HepG2 (cell line): ENCODE measurements around the gene THUMPD1. TPM values are rescaled to one million over a fixed set of nuclear protein-coding genes. Genes with fewer than 3 reads are reported as not detected.

ENCODE experiments used
- ATAC-seq: fragments of 200-7000 bp; cut with Tn5 transposase; 3 replicates; pipeline ENCODE4 v1.9.1; 2020; ENCODE audit warnings: mild to moderate bottlenecking, moderate library complexity
- BruUV-seq: library from RNA; stranded (reverse); fragments of 400-500 nt; replicated peaks from 2 replicates; lab custom pipeline; 2021; lab: Mats Ljungman, UMichigan
- CTCF ChIA-PET: fragments of 300-600 bp; formaldehyde crosslinking; extraction: SDS; loops from one replicate; lab custom pipeline; 2021; ENCODE audit warnings: low total read pairs, inconsistent platforms, low intra/inter-chr PET ratio; lab: Yijun Ruan, JAX
- POLR2A ChIA-PET: fragments of 350-600 bp; sonication (Branson Sonifier 250); formaldehyde crosslinking; loops from one replicate; lab custom pipeline; 2020; ENCODE audit warnings: antibody characterized with exemption, inconsistent platforms; lab: Yijun Ruan, JAX
- DNase-seq: peaks from one replicate; pipeline ENCODE4 v3.0.0-alpha.2; 2015; ENCODE audit warnings: low spot score
- FAIRE-seq: peaks from 3 replicates; lab custom pipeline; 2011; peaks lifted over from hg19 to GRCh38; lab: Jason Lieb, UNC
- H2AFZ ChIP-seq: one replicate; pipeline ENCODE4 v1.6.1; 2011; ENCODE audit warnings: low read length, inconsistent platforms
- H3K27ac ChIP-seq: fragments of 300-600 bp; 3 replicates; pipeline ENCODE4 v1.8.0; 2011; ENCODE audit warnings: mixed run types, mild to moderate bottlenecking, mixed read lengths, low read length, inconsistent platforms; ENCODE audit not compliant: insufficient read depth; ENCODE audit errors: extremely low read length
- H3K27me3 ChIP-seq, 2 experiments: fragments of 200-600 bp in 1 of 2; 2 replicates in 1 of 2; 3 replicates in 1 of 2; pipeline versions ENCODE4 v1.6.0 to v1.8.0; 2011; ENCODE audit warnings: low read length in 2 of 2, mild to moderate bottlenecking in 2 of 2, moderate library complexity in 2 of 2, inconsistent platforms in 1 of 2; ENCODE audit not compliant: insufficient read depth in 2 of 2, control insufficient read depth in 1 of 2
- H3K36me3 ChIP-seq, 2 experiments: fragments of 200-600 bp in 1 of 2; replicated peaks in 1 of 2; 2 replicates in 1 of 2; 3 replicates in 1 of 2; pipeline versions ENCODE4 v1.5.1 to v1.8.0; 2011; ENCODE audit warnings: low read length in 2 of 2, inconsistent platforms in 1 of 2; ENCODE audit not compliant: insufficient read depth in 2 of 2, control insufficient read depth in 1 of 2
- H3K4me1 ChIP-seq: 2 replicates; pipeline ENCODE4 v1.5.1; 2012; ENCODE audit warnings: low read length, inconsistent platforms; ENCODE audit not compliant: insufficient read depth
- H3K4me2 ChIP-seq: 2 replicates; pipeline ENCODE4 v1.6.0; 2011; ENCODE audit warnings: low read depth, low read length, inconsistent platforms
- H3K4me3 ChIP-seq, 3 experiments: fragments of 200-600 bp in 1 of 3; sonication (generic), shearing (Covaris generic) in 1 of 3; replicated peaks in 1 of 3; 2 replicates each; pipeline ENCODE4 v1.5.1; 2011 to 2016; ENCODE audit warnings: low read length in 3 of 3, inconsistent platforms in 2 of 3, low read depth in 2 of 3, mild to moderate bottlenecking in 2 of 3, control low read depth in 1 of 3, mixed read lengths in 1 of 3; ENCODE audit not compliant: insufficient read depth in 1 of 3
- H3K79me2 ChIP-seq: one replicate; pipeline ENCODE4 v1.6.1; 2011; ENCODE audit warnings: low read length, inconsistent platforms; ENCODE audit not compliant: insufficient read depth
- H3K9ac ChIP-seq: 2 replicates; pipeline ENCODE4 v1.6.0; 2011; ENCODE audit warnings: mild to moderate bottlenecking, low read depth, low read length, inconsistent platforms; ENCODE audit not compliant: insufficient read depth
- H3K9me3 ChIP-seq: 2 replicates; pipeline ENCODE4 v1.5.1; 2012; ENCODE audit warnings: mild to moderate bottlenecking, low read length
- H4K20me1 ChIP-seq: 2 replicates; pipeline ENCODE4 v1.6.0; 2011; ENCODE audit warnings: inconsistent platforms, mild to moderate bottlenecking, low read length, moderate library complexity; ENCODE audit not compliant: insufficient read depth
- AGO2 ChIP-seq: fragments of 200-400 bp; formaldehyde crosslinking; optimal IDR thresholded peaks from 2 replicates; pipeline ENCODE3; 2017; ENCODE audit warnings: mild to moderate bottlenecking, low read depth, low read length, moderate library complexity
- ARNTL ChIP-seq: sonication (generic); formaldehyde crosslinking; IDR thresholded peaks from 2 replicates; pipeline ENCODE4 v1.4.0; 2020; ENCODE audit warnings: mild to moderate bottlenecking, missing genetic modification reagents
- GMEB1 ChIP-seq: sonication (generic); formaldehyde crosslinking; IDR thresholded peaks from 2 replicates; pipeline ENCODE4 v1.5.1; 2020; ENCODE audit warnings: missing genetic modification reagents, mild to moderate bottlenecking, borderline replicate concordance
- HDAC2 ChIP-seq: sonication (generic); formaldehyde crosslinking; IDR thresholded peaks from 2 replicates; pipeline ENCODE4 v1.4.0; 2020; ENCODE audit warnings: missing genetic modification reagents
- HNRNPH1 ChIP-seq: fragments of 200-400 bp; formaldehyde crosslinking; optimal IDR thresholded peaks from 2 replicates; pipeline ENCODE3; 2017; ENCODE audit warnings: mild to moderate bottlenecking, low read depth, low read length
- MYNN ChIP-seq: sonication (generic); formaldehyde crosslinking; IDR thresholded peaks from 2 replicates; pipeline ENCODE4 v1.4.0; 2020; ENCODE audit warnings: mild to moderate bottlenecking, low read depth, missing genetic modification reagents
- NCOA1 ChIP-seq: sonication (generic); formaldehyde crosslinking; IDR thresholded peaks from 2 replicates; pipeline ENCODE4 v1.9.0; 2021; ENCODE audit warnings: missing genetic modification reagents
- SIN3A ChIP-seq: IDR thresholded peaks from 2 replicates; pipeline ENCODE4 v1.6.1; 2011; ENCODE audit warnings: low read depth, mild to moderate bottlenecking, control low read depth, low read length, borderline replicate concordance
- SNRNP70 ChIP-seq: fragments of 200-400 bp; formaldehyde crosslinking; IDR thresholded peaks from 2 replicates; pipeline ENCODE4 v1.6.1; 2017; ENCODE audit warnings: mild to moderate bottlenecking, low read depth, low read length, moderate library complexity
- ZNF33B ChIP-seq: sonication (generic); formaldehyde crosslinking; IDR thresholded peaks from 2 replicates; pipeline ENCODE4 v1.5.1; 2020; ENCODE audit warnings: mild to moderate bottlenecking, missing genetic modification reagents
- ZNF407 ChIP-seq: sonication (generic); formaldehyde crosslinking; IDR thresholded peaks from one replicate; pipeline ENCODE4 v1.5.1; 2020; ENCODE audit warnings: mild to moderate bottlenecking, missing genetic modification reagents; ENCODE audit errors: not compliant biosample characterization
- ZNF563 ChIP-seq: sonication (generic); formaldehyde crosslinking; IDR thresholded peaks from 2 replicates; pipeline ENCODE4 v1.8.0; 2022; ENCODE audit warnings: mild to moderate bottlenecking, moderate library complexity, missing genetic modification reagents
- ZNF740 ChIP-seq: sonication (generic); formaldehyde crosslinking; IDR thresholded peaks from 2 replicates; pipeline ENCODE4 v1.4.0; 2020; ENCODE audit warnings: missing genetic modification reagents
- WGBS: methylation state at CpG from one replicate; pipeline ENCODE4 v1.1.6; 2017; ENCODE audit warnings: low lambda C conversion rate; 5-methylcytosine and 5-hydroxymethylcytosine counted together
- in situ Hi-C: cut with HindIII; loops from 2 replicates; pipeline ENCODE4 v1.10.0; 2017; ENCODE audit warnings: low pct_unique_long_range_greater_than_20kb; ENCODE audit not compliant: extremely low pct_ligation_motif_present
- intact Hi-C: fragments of 100-400 bp; cut with micrococcal nuclease; formaldehyde crosslinking; loops from one replicate; pipeline ENCODE4 v1.10.0; 2022; ENCODE audit not compliant: unreplicated experiment
- polyA plus RNA-seq, 8 experiments: library from polyadenylated mRNA; depleted of rRNA in 3 of 8; stranded (reverse) in 7 of 8; unstranded in 1 of 8; fragments of >200 nt; fragmentation: Illumina TruSeq in 4 of 8; extraction: Trizol in 4 of 8; gene quantifications; 2 replicates each; pipeline versions ENCODE4 v1.2.1 to v1.2.3, GENCODE V29; 2011 to 2016; ENCODE audit warnings: low read depth in 4 of 8, missing spikeins in 1 of 8, mixed read lengths in 1 of 8; ENCODE audit not compliant: insufficient read depth in 1 of 8
- total RNA-seq, 5 experiments: library from RNA; depleted of rRNA; stranded (reverse); fragments of >200 nt; fragmentation: Illumina TruSeq; extraction: Trizol; gene quantifications; 2 replicates each; pipeline ENCODE4 v1.2.3, GENCODE V29; 2016; ENCODE audit warnings: low read depth in 1 of 5

Gene THUMPD1
- total and polyA plus RNA-seq, 2 of the 13 experiments (the other 11 are each of a cell fraction or from before 2014, with no cell fraction given), result 22.7 to 69.1 TPM

GRCh38 chr16:20761175-20761574 lies 19.6 kb upstream of the THUMPD1 start:
- ATAC-seq, result no peak
- Histone ChIP-seq H4K20me1 (no peaks in the 10 kb centered on the region), H3K4me1 (peaks cover 24% of the 10 kb centered on the region), H3K4me3 (no peak overlapping the region), H3K4me2 (no peak overlapping the region), H3K27me3 (no peaks in the 10 kb centered on the region), H2AFZ (no peak overlapping the region), H3K9ac (no peak overlapping the region), H3K9me3 (peaks cover 9% of the 10 kb centered on the region), H3K79me2 (no peaks in the 10 kb centered on the region), H3K27ac (no peak overlapping the region), H3K36me3 (no peaks in the 10 kb centered on the region)
- CTCF ChIA-PET, result no interaction called here
- intact Hi-C loops, result no loop called here
- FAIRE-seq, result no peak
- no TSS peak for BruUV-seq
- no peak for DNase-seq
- POLR2A ChIA-PET, result no interaction called here
- 90% methylated on average over 1 of the region's 1 CpG for WGBS
- in situ Hi-C loops, result no loop called here
- no peak for TF ChIP-seq SIN3A
- TF ChIP-seq ZNF407, result no peak
- TF ChIP-seq ZNF740 (CRISPR knock-in tag), result no peak
- TF ChIP-seq AGO2, result no peak
- TF ChIP-seq ZNF33B, result no peak
- no peak for TF ChIP-seq NCOA1 (CRISPR knock-in tag)
- no peak for TF ChIP-seq MYNN (CRISPR knock-in tag)
- no peak for TF ChIP-seq HNRNPH1
- TF ChIP-seq SNRNP70, result no peak
- TF ChIP-seq ZNF563 (CRISPR knock-in tag), result no peak
- TF ChIP-seq HDAC2 (CRISPR knock-in tag), result no peak
- no peak for TF ChIP-seq ARNTL (CRISPR knock-in tag)
- no peak for TF ChIP-seq GMEB1 (CRISPR knock-in tag)
